Neuron (in vitro differentiated cells): Measurements from ENCODE around the gene UNKL.

Experiments
- H2AFZ ChIP-seq: one replicate; pipeline ENCODE4 v1.6.1; 2013; ENCODE audit warnings: low read depth, mild to moderate bottlenecking, inconsistent platforms, low read length, moderate library complexity
- H3K27me3 ChIP-seq: one replicate; pipeline ENCODE4 v1.6.1; 2013; ENCODE audit warnings: low read length; ENCODE audit not compliant: insufficient read depth
- H3K36me3 ChIP-seq: one replicate; pipeline ENCODE4 v1.6.1; 2013; ENCODE audit warnings: low read length; ENCODE audit not compliant: insufficient read depth
- H3K4me1 ChIP-seq: one replicate; pipeline ENCODE4 v1.6.1; 2013; ENCODE audit warnings: low read length; ENCODE audit not compliant: insufficient read depth
- H3K4me3 ChIP-seq: 2 replicates; pipeline ENCODE4 v1.5.1; 2013; ENCODE audit warnings: mild to moderate bottlenecking, low read length, moderate library complexity
- H3K9me3 ChIP-seq: one replicate; pipeline ENCODE4 v1.6.1; 2013; ENCODE audit warnings: low read length

Gene UNKL

DNA sequence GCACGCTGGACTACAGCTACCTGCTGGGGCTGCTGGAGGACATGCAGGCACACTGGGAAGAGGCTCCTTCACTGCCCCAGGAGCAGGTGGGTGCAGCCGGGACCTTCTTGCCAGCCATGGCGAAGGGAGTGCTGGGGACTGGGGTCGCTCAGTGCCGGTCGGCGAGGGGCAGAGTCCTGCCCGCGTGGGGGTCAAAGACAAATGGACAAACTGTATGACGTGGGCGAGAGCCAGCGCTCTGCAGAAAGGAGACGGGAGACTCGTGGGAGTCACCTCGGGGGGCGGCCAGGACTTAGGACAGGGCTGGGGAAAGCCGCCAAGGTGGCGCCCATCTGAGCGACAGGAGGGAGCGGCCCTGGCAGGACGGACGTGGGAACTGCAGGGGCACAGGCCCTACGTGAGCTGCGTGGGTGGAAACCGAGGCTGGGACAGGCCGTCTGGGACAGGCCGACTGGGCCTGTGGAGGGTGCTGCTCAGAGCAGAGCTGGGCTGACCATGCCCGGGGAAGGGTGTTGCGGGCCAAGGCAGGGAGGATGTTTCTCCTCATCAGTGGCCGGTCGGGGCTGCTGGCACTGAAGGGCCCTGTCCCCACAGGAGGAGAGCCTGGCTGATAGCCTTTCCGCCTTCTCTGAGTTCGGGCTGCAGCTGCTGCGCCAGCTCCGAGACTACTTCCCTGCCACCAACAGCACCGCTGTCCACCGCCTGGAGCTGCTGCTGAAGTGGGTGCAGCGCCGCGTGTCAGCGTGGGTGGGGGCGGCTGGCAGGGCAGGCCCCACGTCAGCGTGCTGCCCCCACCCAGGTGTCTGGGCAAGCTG lies 70.9 kb downstream of the UNKL start:
- Histone ChIP-seq H3K9me3 (no peaks in the 10 kb centered on the region), H3K4me3 (no peak overlapping the region), H3K27me3 (no peaks in the 10 kb centered on the region), H3K4me1 (no peaks in the 10 kb centered on the region), H2AFZ (no peak overlapping the region), H3K36me3 (peaks cover 20% of the 10 kb centered on the region)

DNA sequence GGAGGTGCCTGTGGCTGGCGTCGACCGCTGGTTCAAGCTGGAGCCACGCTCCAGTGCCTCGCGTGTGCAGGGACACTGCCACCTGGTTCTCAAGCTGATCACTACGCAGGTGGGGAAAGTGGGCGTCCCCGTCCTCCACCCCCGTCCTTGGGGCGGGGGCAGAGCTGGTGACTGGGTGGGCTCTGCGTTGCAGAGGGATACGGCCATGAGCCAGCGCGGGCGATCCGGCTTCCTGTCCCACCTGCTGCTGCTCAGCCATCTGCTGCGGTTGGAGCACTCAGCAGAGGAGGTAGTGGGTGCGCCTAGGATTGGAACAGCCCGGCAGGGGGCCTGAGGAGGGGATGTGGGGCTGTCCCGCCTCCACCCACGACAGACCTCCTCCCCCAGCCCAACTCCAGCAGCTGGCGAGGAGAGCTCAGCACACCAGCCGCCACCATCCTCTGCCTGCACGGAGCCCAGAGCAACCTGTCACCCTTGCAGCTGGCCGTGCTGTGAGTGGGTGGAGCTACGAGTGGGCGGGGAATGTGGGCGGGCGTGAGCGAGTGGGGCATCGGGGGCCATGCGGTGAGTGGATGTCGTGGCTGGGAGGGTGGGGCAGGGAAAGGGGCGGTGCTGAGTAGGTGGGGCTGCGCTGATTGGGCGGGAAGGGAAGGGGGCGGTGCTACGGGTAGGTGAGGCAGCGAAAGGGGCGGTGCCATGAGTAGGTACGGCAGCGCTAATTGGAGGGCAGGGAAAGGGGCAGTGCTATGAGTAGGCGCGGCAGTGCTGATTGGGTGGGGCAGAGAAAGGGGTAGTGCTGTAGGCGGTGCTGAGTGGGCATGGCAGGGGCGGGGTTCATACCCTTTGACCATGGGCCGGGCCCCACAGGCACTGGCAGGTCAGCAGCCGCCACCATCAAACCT lies 71.7 kb downstream of the UNKL start:
- Histone ChIP-seq H3K27me3 (no peaks in the 10 kb centered on the region), H3K4me3 (no peak overlapping the region), H3K9me3 (no peaks in the 10 kb centered on the region), H2AFZ (no peak overlapping the region), H3K36me3 (peaks cover 15% of the 10 kb centered on the region), H3K4me1 (peaks cover 4% of the 10 kb centered on the region)

DNA sequence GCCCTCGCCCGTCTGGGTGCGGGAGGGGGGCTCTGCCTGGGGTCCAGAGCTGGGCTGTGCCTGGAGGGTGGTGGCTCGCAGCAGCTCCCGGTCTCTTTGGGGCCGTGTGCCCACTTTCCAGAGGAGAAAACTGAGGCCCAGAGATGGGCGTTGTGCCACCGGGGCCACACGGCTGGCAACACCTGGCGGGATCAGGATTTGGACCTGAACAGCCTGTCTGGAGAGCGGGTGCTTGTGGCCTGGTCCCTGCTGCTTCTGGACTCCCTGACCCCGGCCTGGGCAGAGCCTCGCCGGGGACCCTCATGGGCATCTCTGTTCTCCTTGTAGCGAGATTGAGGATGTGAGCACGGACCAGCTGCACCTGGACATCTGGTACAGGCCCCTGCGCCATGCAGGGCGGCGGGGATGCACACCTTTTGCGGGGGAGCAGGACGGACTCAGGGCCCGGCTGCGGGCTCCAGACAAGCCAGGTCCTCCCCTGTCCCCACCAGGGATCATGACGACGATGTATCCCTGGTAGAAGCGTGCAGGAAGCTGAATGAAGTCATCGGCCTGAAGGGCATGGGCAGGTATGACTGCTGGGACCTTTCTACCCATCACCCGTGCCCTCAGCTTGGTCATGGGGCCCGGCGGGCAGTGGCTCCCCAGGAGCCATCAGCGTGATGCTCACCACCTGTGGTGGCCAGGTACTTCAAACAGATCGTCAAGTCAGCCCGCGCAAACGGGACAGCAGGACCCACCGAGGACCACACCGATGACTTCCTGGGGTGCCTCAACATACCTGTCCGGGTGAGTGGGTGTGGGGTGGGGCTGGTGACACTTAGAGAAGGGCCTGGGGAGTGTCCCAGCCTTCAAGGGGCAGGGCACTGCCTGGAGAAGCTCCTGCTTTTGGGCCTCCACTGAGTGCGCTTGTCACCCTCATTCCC lies 72.7 kb downstream of the UNKL start:
- no peaks in the 10 kb centered on the region for H3K27me3 ChIP-seq
- no peaks in the 10 kb centered on the region for H3K9me3 ChIP-seq

DNA sequence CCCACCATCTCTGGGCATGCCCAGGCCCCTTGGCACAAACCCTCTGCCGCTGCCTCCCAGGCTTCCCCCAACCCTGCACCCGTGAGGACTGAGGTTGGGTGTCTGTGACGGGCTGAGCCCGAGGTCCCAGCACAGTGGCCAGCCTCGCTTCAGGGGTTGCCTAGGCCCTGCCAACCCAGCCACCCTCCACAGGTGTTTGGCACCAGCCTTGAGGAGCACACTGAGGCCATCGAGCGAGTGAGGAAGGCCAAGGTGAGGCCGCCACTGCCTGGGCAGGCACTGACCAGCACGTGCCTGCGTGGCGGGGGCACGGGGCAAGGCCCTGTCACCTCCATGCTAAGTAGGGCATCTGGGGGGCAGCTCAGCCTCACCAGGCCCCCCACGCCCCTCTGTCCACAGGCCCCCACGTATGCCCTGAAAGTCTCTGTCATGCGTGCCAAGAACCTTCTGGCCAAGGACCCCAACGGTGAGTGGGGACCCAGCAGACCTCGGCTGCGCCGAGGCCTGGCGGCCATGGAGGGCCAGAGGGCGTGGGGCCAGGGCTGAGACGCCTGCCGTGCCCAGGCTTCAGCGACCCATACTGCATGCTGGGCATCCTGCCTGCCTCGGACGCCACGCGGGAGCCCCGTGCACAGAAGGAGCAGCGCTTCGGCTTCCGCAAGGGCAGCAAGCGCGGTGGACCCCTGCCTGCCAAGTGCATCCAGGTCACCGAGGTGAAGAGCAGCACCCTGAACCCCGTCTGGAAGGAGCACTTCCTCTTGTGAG lies 73.6 kb downstream of the UNKL start:
- H3K9me3 ChIP-seq: no peaks in the 10 kb centered on the region
- H2AFZ ChIP-seq: no peak overlapping the region
- no peaks in the 10 kb centered on the region for H3K27me3 ChIP-seq
- H3K36me3 ChIP-seq: peaks cover 11% of the 10 kb centered on the region
- peaks cover 21% of the 10 kb centered on the region for H3K4me1 ChIP-seq
- no peak overlapping the region for H3K4me3 ChIP-seq

More for the DNA sequence above, 72.7 kb downstream of the UNKL start:
- Histone ChIP-seq H3K36me3 (peaks cover 11% of the 10 kb centered on the region), H3K4me1 (peaks cover 13% of the 10 kb centered on the region), H3K4me3 (no peak overlapping the region), H2AFZ (no peak overlapping the region)

DNA sequence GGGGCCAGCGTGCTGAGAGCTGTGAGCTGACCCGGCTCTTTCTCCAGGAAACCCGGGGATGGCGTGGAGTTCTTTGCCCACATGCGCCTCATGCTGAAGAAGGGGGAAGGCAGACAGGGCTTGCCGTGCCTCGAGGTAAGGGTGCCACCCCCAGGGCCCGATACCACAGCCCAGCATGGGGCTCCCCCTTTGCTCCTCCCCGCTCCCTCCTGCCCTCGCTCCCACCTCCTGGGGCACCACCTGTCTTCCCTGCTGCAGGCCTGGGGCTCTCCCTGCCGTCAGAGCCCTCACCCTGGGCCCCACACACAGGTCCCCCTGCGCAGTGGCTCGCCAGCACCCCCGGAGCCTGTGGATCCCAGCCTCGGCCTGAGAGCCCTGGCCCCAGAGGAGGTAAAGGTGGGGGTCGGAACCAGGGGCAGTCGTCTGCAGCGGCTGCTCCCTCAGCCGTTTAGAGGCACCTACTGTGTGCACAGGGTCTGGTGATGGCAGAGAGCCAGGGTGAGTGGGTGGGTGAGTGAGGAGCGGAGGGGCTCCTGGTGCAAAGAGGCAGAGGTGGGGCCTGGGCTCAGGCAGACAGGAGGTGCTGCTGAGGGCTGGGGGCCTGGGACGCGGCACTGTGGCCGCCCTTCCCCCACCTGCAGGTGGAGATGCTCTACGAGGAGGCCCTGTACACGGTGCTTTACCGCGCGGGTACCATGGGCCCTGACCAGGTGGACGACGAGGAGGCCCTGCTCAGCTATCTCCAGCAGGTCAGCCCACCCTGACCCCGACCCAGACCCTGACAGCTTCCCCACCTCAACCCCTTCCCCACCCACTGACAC lies 75.4 kb downstream of the UNKL start:
- Histone ChIP-seq H2AFZ (no peak overlapping the region), H3K4me1 (peaks cover 38% of the 10 kb centered on the region), H3K9me3 (no peaks in the 10 kb centered on the region), H3K27me3 (no peaks in the 10 kb centered on the region), H3K4me3 (no peak overlapping the region), H3K36me3 (peaks cover 11% of the 10 kb centered on the region)

DNA sequence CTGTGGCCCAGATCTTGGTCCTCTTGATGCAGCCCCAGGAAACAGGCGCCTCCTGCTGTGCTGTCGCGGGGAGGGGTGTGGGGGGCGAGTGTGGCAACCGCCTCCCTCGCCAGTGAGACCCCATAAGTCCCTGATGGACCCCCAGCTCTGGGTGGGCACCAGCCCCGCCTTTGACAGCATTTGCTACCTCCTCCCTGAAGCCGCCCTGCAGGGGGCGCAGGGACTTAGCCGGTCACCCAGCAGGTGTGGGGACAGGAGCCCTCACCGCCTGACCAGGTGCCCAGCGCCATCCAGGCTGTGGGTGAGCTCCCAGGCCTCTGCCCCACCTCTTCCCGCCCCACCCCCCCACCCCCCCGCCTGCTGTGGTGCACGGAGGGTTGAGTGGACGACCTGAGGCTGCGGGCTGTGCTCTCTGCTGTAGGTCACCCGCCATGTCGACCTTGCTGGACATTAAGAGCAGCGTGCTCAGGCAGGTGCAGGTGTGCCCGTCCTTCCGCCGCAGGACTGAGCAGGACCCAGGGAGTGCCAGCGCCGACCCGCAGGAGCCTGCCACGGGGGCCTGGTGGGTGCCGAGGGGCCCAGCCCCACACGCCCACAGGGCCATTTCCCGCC lies 76.3 kb downstream of the UNKL start:
- H3K36me3 ChIP-seq: peaks cover 11% of the 10 kb centered on the region
- H2AFZ ChIP-seq: no peak overlapping the region
- peaks cover under 1% of the 10 kb centered on the region for H3K27me3 ChIP-seq
- no peaks in the 10 kb centered on the region for H3K9me3 ChIP-seq
- H3K4me1 ChIP-seq: peaks cover 42% of the 10 kb centered on the region
- no peak overlapping the region for H3K4me3 ChIP-seq

DNA sequence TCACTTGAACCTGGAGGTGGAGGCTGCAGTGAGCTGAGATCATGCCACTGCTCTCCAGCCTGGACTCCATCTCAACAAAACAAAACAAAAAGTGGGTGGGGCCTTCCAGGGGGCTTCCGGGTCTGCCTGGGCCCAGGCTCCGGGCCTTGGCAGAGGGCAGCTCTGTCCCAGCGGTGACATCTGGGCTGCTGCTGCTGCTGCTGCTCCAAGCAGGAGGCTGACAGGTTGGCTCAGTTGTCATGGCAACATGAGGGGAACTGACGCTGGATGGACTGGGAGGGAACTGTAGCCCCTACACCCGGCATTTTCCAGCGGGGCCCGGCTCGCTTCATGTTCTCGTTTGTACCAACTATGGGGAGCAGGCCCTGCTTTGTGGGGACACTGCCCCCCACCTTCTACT lies 77.0 kb downstream of the UNKL start:
- peaks cover 42% of the 10 kb centered on the region for H3K4me1 ChIP-seq
- H3K27me3 ChIP-seq: peaks cover 8% of the 10 kb centered on the region
- no peaks in the 10 kb centered on the region for H3K9me3 ChIP-seq
- H3K4me3 ChIP-seq: no peak overlapping the region
- H3K36me3 ChIP-seq: peaks cover 11% of the 10 kb centered on the region
- H2AFZ ChIP-seq: no peak overlapping the region

DNA sequence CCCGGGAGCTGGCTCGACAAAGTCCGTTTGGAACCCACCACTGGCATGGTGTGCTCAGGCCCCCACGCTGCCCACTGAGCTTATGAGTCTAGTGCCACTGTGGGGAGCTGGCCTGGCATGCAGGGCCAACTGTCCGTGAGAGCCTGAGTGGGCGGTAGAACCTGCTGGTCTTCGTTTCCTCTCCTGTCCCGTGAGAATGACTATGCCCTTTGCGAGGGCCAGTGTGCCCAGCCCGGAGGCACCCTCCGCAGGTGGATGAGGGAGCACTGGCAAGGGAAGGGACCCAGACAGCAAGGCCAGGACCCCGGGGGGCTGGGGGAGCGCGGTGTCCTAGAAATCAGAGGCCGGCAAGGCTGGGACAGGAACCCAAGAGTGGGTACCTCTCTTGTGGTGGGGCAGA lies 77.9 kb downstream of the UNKL start:
- Histone ChIP-seq H3K27me3 (peaks cover 17% of the 10 kb centered on the region), H3K36me3 (peaks cover 6% of the 10 kb centered on the region), H2AFZ (no peak overlapping the region), H3K9me3 (no peaks in the 10 kb centered on the region), H3K4me1 (peaks cover 50% of the 10 kb centered on the region), H3K4me3 (no peak overlapping the region)

DNA sequence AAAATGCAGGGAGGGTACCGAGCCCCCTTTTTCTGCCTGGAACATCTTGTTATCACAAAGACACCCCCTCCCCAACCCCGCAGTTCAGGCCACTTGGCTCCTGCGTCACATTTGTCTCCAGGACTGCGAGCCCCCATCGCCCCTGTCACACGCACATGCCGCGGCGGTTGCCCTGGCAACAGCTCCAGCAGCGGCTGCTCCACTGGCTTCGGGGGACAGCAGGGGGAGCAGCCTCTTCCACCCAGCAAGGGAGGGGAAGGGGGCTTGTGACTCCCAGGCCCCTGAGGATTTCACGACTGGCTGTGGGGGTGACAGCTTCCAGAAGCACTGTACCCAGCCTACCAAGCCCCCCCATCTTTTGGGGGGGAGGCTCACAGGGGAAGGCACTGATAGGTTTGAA lies 78.5 kb downstream of the UNKL start:
- no peak overlapping the region for H2AFZ ChIP-seq
- peak overlapping the region; percentile 20 for H3K4me3 ChIP-seq
- H3K9me3 ChIP-seq: no peaks in the 10 kb centered on the region
- H3K36me3 ChIP-seq: peaks cover under 1% of the 10 kb centered on the region
- H3K27me3 ChIP-seq: peaks cover 22% of the 10 kb centered on the region
- H3K4me1 ChIP-seq: peaks cover 54% of the 10 kb centered on the region

DNA sequence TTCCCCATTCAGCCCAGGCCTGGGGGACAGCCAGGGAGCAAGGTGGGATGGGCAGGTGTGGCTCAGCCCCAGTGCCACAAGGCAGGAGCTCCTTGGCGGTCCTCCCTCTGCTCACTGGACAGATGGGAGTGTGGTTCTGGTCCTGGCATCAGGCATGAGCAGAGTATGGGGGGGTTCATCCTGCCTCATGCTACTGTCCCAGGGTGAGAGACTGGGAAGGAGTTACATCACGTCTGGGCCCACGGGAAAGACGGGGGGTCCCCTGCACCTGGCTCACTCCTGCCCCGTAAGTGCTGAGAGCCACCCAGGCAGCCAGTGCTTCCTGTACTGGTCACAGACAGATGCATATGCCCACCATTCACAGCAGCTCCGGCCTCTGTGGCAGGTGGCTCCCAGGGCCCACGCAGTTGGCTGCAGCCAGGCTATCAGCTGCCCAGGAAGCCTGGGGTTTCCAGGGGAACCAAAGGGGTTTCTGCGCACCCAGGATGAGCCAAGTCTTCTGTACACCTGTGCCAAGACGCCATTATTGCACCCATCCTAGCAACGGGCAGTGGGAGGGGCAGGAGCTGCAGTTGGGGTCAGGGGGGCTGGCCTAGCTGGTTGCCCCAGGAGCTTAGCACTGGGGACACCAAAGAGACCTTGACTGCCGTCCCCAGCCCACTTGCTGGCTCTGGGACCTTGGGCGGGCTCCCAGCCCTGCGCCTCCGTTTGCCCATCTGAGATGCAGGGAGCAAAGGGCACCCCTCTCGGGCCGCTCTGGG lies 79.1 kb downstream of the UNKL start:
- Histone ChIP-seq H3K4me1 (peaks cover 54% of the 10 kb centered on the region), H3K27me3 (peaks cover 22% of the 10 kb centered on the region), H2AFZ (no peak overlapping the region), H3K4me3 (peak overlapping the region; percentile 20), H3K9me3 (no peaks in the 10 kb centered on the region), H3K36me3 (no peaks in the 10 kb centered on the region)

DNA sequence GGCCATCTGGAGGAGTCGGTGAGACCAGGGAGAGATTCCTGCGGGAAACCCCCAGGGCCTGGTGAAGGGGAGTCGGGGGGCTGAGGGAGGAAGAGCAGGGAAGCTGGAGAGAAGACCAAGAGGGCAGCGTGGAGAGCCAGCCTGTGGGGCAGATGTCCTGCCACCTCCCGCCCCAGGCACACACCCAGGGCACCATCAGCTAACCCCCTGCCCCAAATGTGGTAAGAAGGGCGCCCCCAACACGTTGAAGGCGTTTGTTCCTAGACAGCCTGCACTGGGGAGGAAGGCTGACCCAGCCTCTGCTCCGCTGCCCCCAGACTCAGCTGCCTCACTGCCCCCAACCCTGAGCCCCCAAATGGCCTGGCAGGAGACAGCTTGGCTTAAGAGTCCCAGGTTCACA lies 79.8 kb downstream of the UNKL start:
- Histone ChIP-seq H3K27me3 (peaks cover 22% of the 10 kb centered on the region), H3K4me3 (peak overlapping the region; percentile 46), H3K4me1 (peaks cover 54% of the 10 kb centered on the region)

More for the DNA sequence above, 79.8 kb downstream of the UNKL start:
- no peaks in the 10 kb centered on the region for H3K9me3 ChIP-seq
- H2AFZ ChIP-seq: no peak overlapping the region
- H3K36me3 ChIP-seq: no peaks in the 10 kb centered on the region
